ENCODE results near the gene LRATD1. TPM values are rescaled to one million over a fixed set of nuclear protein-coding genes. Genes with fewer than 3 reads are reported as not detected.

Gene LRATD1
- total RNA-seq, 1 donor from 2014 or later: 19.4 TPM

GRCh38 chr2:14602309-14602708 is 30.2 kb upstream of the LRATD1 start:
- Mint-ChIP-seq H3K27ac (ENCODE audit: unreplicated experiment) (no peak overlapping the region), H3K4me1 (ENCODE audit: low read depth, unreplicated experiment) (no peaks in the 10 kb centered on the region), H3K4me3 (ENCODE audit: unreplicated experiment) (no peak overlapping the region), H3K9me3 (ENCODE audit: unreplicated experiment) (no peaks in the 10 kb centered on the region), H3K36me3 (ENCODE audit: unreplicated experiment) (no peaks in the 10 kb centered on the region), H3K27me3 (ENCODE audit: unreplicated experiment) (no peaks in the 10 kb centered on the region)
- no peak for DNase-seq
- no peak for TF ChIP-seq CTCF (IDR thresholded peaks at IDR 0.05; ENCODE audit: partially characterized antibody, unreplicated experiment)

GRCh38 chr2:14603676-14604075 is 28.8 kb upstream of the LRATD1 start:
- Mint-ChIP-seq H3K27me3 (ENCODE audit: unreplicated experiment) (no peaks in the 10 kb centered on the region), H3K27ac (ENCODE audit: unreplicated experiment) (no peak overlapping the region), H3K9me3 (ENCODE audit: unreplicated experiment) (no peaks in the 10 kb centered on the region), H3K4me3 (ENCODE audit: unreplicated experiment) (no peak overlapping the region), H3K36me3 (ENCODE audit: unreplicated experiment) (no peaks in the 10 kb centered on the region), H3K4me1 (ENCODE audit: low read depth, unreplicated experiment) (no peaks in the 10 kb centered on the region)
- TF ChIP-seq CTCF (IDR thresholded peaks at IDR 0.05; ENCODE audit: partially characterized antibody, unreplicated experiment): no peak
- DNase-seq: no peak

GRCh38 chr2:14608245-14608644 is 24.3 kb upstream of the LRATD1 start:
- Mint-ChIP-seq H3K27ac (ENCODE audit: unreplicated experiment) (no peak overlapping the region), H3K4me1 (ENCODE audit: low read depth, unreplicated experiment) (no peaks in the 10 kb centered on the region), H3K4me3 (ENCODE audit: unreplicated experiment) (no peak overlapping the region), H3K36me3 (ENCODE audit: unreplicated experiment) (no peaks in the 10 kb centered on the region), H3K9me3 (ENCODE audit: unreplicated experiment) (no peaks in the 10 kb centered on the region), H3K27me3 (ENCODE audit: unreplicated experiment) (no peaks in the 10 kb centered on the region)
- no peak for TF ChIP-seq CTCF (IDR thresholded peaks at IDR 0.05; ENCODE audit: partially characterized antibody, unreplicated experiment)
- no peak for DNase-seq

GRCh38 chr2:14614017-14614416 is 18.5 kb upstream of the LRATD1 start:
- Mint-ChIP-seq H3K27ac (ENCODE audit: unreplicated experiment) (no peak overlapping the region), H3K27me3 (ENCODE audit: unreplicated experiment) (no peaks in the 10 kb centered on the region), H3K36me3 (ENCODE audit: unreplicated experiment) (no peaks in the 10 kb centered on the region), H3K9me3 (ENCODE audit: unreplicated experiment) (no peaks in the 10 kb centered on the region), H3K4me3 (ENCODE audit: unreplicated experiment) (no peak overlapping the region), H3K4me1 (ENCODE audit: low read depth, unreplicated experiment) (peaks cover 3% of the 10 kb centered on the region)
- no peak for TF ChIP-seq CTCF (IDR thresholded peaks at IDR 0.05; ENCODE audit: partially characterized antibody, unreplicated experiment)
- DNase-seq: no peak

GRCh38 chr2:14615121-14615520 is 17.4 kb upstream of the LRATD1 start:
- no peak for DNase-seq
- H3K4me1 Mint-ChIP-seq (ENCODE audit: low read depth, unreplicated experiment): peaks cover 3% of the 10 kb centered on the region
- no peak for TF ChIP-seq CTCF (IDR thresholded peaks at IDR 0.05; ENCODE audit: partially characterized antibody, unreplicated experiment)
- H3K4me3 Mint-ChIP-seq (ENCODE audit: unreplicated experiment): no peak overlapping the region
- H3K36me3 Mint-ChIP-seq (ENCODE audit: unreplicated experiment): no peaks in the 10 kb centered on the region
- no peaks in the 10 kb centered on the region for H3K27me3 Mint-ChIP-seq (ENCODE audit: unreplicated experiment)
- no peak overlapping the region for H3K27ac Mint-ChIP-seq (ENCODE audit: unreplicated experiment)
- H3K9me3 Mint-ChIP-seq (ENCODE audit: unreplicated experiment): no peaks in the 10 kb centered on the region

All from glutamatergic neuron (in vitro differentiated cells).